Keratinocyte (primary cell): ENCODE results near the gene ELAVL4. TPM values are rescaled to one million over a fixed set of nuclear protein-coding genes. Genes with fewer than 3 reads are reported as not detected.

Experiments used
- DNase-seq: peaks from one replicate; pipeline ENCODE4 v3.0.0-alpha.2; 2011; ENCODE audit warnings: low read depth, missing footprints, low spot score
- FAIRE-seq: peaks from 2 replicates; lab custom pipeline; 2011; peaks lifted over from hg19 to GRCh38; lab: Jason Lieb, UNC
- H2AFZ ChIP-seq: 2 replicates; pipeline ENCODE4 v1.6.0; 2012; ENCODE audit warnings: low read length, control low read depth, inconsistent platforms; ENCODE audit not compliant: control insufficient read depth
- H3K27ac ChIP-seq: 2 replicates; pipeline ENCODE4 v1.5.1; 2011; ENCODE audit warnings: low read length; ENCODE audit not compliant: control insufficient read depth, insufficient read depth
- H3K27me3 ChIP-seq: 3 replicates; pipeline ENCODE4 v1.6.0; 2011; ENCODE audit warnings: low read length; ENCODE audit not compliant: control insufficient read depth, insufficient read depth; ENCODE audit errors: extremely low read depth
- H3K36me3 ChIP-seq, 2 experiments: 2 replicates in 1 of 2; 3 replicates in 1 of 2; pipeline ENCODE4 v1.5.1; 2011; ENCODE audit warnings: low read length in 2 of 2, mild to moderate bottlenecking in 1 of 2; ENCODE audit not compliant: control insufficient read depth in 2 of 2, insufficient read depth in 2 of 2; ENCODE audit errors: extremely low read depth in 1 of 2
- H3K4me1 ChIP-seq: 3 replicates; pipeline ENCODE4 v1.5.1; 2011; ENCODE audit warnings: low read length; ENCODE audit not compliant: control insufficient read depth, insufficient read depth; ENCODE audit errors: extremely low read depth
- H3K4me2 ChIP-seq: 3 replicates; pipeline ENCODE4 v1.6.0; 2011; ENCODE audit warnings: low read depth, low read length; ENCODE audit not compliant: control insufficient read depth, insufficient read depth; ENCODE audit errors: extremely low read depth
- H3K4me3 ChIP-seq, 3 experiments: fragments of 200-600 bp in 1 of 3; sonication (generic) in 1 of 3; 2 replicates in 2 of 3; 3 replicates in 1 of 3; pipeline ENCODE4 v1.5.1; 2011 to 2016; ENCODE audit warnings: low read length in 3 of 3, mild to moderate bottlenecking in 3 of 3, control low read depth in 2 of 3, inconsistent platforms in 1 of 3, low read depth in 1 of 3, mixed read lengths in 1 of 3, mixed run types in 1 of 3, moderate library complexity in 1 of 3; ENCODE audit not compliant: control insufficient read depth in 2 of 3, insufficient read depth in 2 of 3; ENCODE audit errors: extremely low read depth in 1 of 3
- H3K79me2 ChIP-seq: 2 replicates; pipeline ENCODE4 v1.6.0; 2012; ENCODE audit warnings: low read length; ENCODE audit not compliant: control insufficient read depth, insufficient read depth
- H3K9ac ChIP-seq: 3 replicates; pipeline ENCODE4 v1.6.0; 2011; ENCODE audit warnings: low read length; ENCODE audit not compliant: control insufficient read depth, insufficient read depth; ENCODE audit errors: extremely low read depth
- H3K9me1 ChIP-seq: 3 replicates; pipeline ENCODE4 v1.6.0; 2011; ENCODE audit warnings: low read length; ENCODE audit not compliant: control insufficient read depth, insufficient read depth; ENCODE audit errors: extremely low read depth
- H3K9me3 ChIP-seq: 2 replicates; pipeline ENCODE4 v1.5.1; 2012; ENCODE audit warnings: low read depth, low read length; ENCODE audit not compliant: control insufficient read depth
- H4K20me1 ChIP-seq: 3 replicates; pipeline ENCODE4 v1.6.0; 2011; ENCODE audit warnings: low read length; ENCODE audit not compliant: control insufficient read depth, insufficient read depth; ENCODE audit errors: extremely low read depth
- CTCF ChIP-seq, 3 experiments: IDR thresholded peaks in 1 of 3; conservative IDR thresholded peaks in 1 of 3; optimal IDR thresholded peaks in 1 of 3; 2 replicates in 2 of 3; 3 replicates in 1 of 3; pipeline versions ENCODE3 to v1.5.1; 2011; ENCODE audit warnings: low read length in 3 of 3, mild to moderate bottlenecking in 3 of 3, moderate library complexity in 2 of 3, control low read depth in 1 of 3, inconsistent platforms in 1 of 3; ENCODE audit not compliant: insufficient read depth in 2 of 3; ENCODE audit errors: extremely low read depth in 1 of 3
- EZH2 ChIP-seq: IDR thresholded peaks from one replicate; pipeline ENCODE4 v1.6.1; 2012; ENCODE audit warnings: inconsistent platforms, mild to moderate bottlenecking, low read length, moderate library complexity
- dilution Hi-C: fragments of 300-500 bp; cut with MboI; formaldehyde crosslinking; loops from one replicate; pipeline ENCODE4 v1.7.0; 2020; ENCODE audit warnings: low sequenced_read_pairs; ENCODE audit not compliant: extremely low pct_ligation_motif_present
- polyA plus RNA-seq, 5 experiments: library from polyadenylated mRNA; depleted of rRNA in 3 of 5; stranded (reverse) in 3 of 5; stranded (forward) in 1 of 5; unstranded in 1 of 5; fragments of >200 nt; gene quantifications; 1 replicate in 1 of 5; 2 replicates in 3 of 5; 3 replicates in 1 of 5; pipeline versions ENCODE4 v1.2.1 to v1.2.3, GENCODE V29; 2011 to 2012; ENCODE audit warnings: missing spikeins in 2 of 5, low read depth in 1 of 5, low replicate concordance in 1 of 5

The ELAVL4 gene
- polyA plus RNA-seq, 1 donor (not counting 4 experiments of a cell fraction or from before 2014, with no cell fraction given) = not detected

- Histone ChIP-seq H2AFZ (no peak overlapping the region), H3K9me1 (no peaks in the 10 kb centered on the region), H4K20me1 (no peaks in the 10 kb centered on the region), H3K9me3 (no peaks in the 10 kb centered on the region), H3K27me3 (no peaks in the 10 kb centered on the region), H3K27ac (no peak overlapping the region), H3K36me3 (no peaks in the 10 kb centered on the region), H3K4me2 (no peak overlapping the region), H3K4me1 (no peaks in the 10 kb centered on the region), H3K9ac (no peak overlapping the region), H3K79me2 (no peaks in the 10 kb centered on the region), H3K4me3 (no peak overlapping the region)
- TF ChIP-seq CTCF (optimal IDR thresholded peaks at IDR 0.05 in 1 of 3, IDR thresholded peaks at IDR 0.05 in 1 of 3, conservative IDR thresholded peaks at IDR 0.05 in 1 of 3; ENCODE audit: extremely low read depth in 1 of 3, insufficient read depth in 2 of 3, low read length in 3 of 3) (no peak), EZH2 (no peak)
- FAIRE-seq (no peak), DNase-seq (no peak)
- dilution Hi-C loops = no loop called here
These were observed 100.0 kb downstream of the ELAVL4 start for GRCh38 chr1:50208756-50209155.

GRCh38 chr1:50209749-50210148, 101.0 kb downstream of the ELAVL4 start:
- TF ChIP-seq EZH2 (no peak), CTCF (optimal IDR thresholded peaks at IDR 0.05 in 1 of 3, IDR thresholded peaks at IDR 0.05 in 1 of 3, conservative IDR thresholded peaks at IDR 0.05 in 1 of 3; ENCODE audit: extremely low read depth in 1 of 3, insufficient read depth in 2 of 3, low read length in 3 of 3) (no peak)
- DNase-seq (no peak), FAIRE-seq (no peak)
- Histone ChIP-seq H3K4me2 (no peak overlapping the region), H4K20me1 (no peaks in the 10 kb centered on the region), H3K27me3 (no peaks in the 10 kb centered on the region), H2AFZ (no peak overlapping the region), H3K9ac (no peak overlapping the region), H3K4me1 (no peaks in the 10 kb centered on the region), H3K9me1 (no peaks in the 10 kb centered on the region), H3K9me3 (no peaks in the 10 kb centered on the region), H3K4me3 (no peak overlapping the region), H3K27ac (no peak overlapping the region), H3K36me3 (no peaks in the 10 kb centered on the region), H3K79me2 (no peaks in the 10 kb centered on the region)
- dilution Hi-C loops = no loop called here
